ENCODE results near the gene ADGRA1.

Gene ADGRA1

GRCh38 chr10:133179128-133179520 is 91.4 kb downstream of the ADGRA1 start:
- no peak for DNase-seq (ENCODE audit: low read depth)

DNA sequence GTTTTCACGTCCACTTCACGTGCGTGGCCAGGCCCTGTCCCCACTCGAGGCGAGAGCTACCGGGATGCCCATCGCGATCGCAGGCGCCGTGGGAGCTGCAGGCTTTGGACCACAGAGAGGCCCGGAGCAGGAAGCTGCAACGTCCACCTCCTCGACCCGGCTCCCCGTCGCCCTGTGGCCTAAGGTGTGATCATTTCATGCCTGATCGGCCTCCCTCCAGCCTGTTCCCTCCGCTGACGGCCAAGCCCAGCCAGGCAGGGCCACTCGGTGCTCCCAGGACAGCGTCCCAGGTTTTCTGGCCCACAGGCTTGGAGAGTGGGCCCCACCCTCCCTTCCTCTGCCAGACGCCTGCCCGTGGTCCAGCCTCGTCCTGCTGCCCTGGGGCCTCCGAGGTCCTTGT is 91.9 kb downstream of the ADGRA1 start:
- no peak for DNase-seq (ENCODE audit: low read depth)

GRCh38 chr10:133180192-133180964 is 92.7 kb downstream of the ADGRA1 start:
- no peak for DNase-seq (ENCODE audit: low read depth)

DNA sequence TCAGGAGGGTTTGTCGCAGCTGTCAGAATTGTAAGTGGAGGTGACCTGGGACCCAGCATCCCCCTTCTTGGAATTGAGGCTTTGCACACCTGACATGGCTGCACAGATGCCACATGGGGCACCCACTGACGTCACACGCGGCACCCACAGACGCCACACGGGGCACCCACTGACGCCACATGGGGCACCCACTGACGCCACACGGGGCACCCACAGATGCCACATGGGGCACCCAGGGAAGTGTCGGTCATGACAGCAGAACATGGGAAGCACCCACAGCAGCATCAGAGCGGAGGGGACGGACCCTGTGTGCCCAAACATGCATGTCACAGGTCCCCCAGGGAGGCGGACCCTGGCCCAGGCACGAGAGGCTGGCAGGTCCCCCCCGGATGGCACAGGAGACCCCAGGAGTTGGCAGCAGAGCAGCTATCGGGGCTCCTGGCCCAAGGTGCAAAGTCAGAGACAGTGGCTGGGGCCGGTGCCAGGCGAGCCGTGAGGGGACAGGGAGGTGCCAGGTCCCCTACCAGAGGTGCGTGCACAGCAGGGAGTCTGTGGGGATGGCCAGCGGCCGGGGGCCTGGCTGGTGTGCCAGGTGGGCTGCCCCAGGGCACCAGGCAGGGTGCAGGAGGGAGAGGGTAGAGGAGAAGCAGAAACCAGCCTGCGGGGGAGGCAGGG is 93.4 kb downstream of the ADGRA1 start:
- no peak for DNase-seq (ENCODE audit: low read depth)

All from stimulated activated CD8-positive, alpha-beta memory T cell treated with anti-CD3 and anti-CD28 coated beads, Interleukin-15, amount 100 ng/mL, for 24 hours (primary cell).